Breast epithelium (tissue), 3 donors: ENCODE measurements around the gene TDRD12.

Experiments
- POLR2A ChIP-seq: fragments of 450-650 bp; IDR thresholded peaks from one replicate; pipeline ENCODE4 v1.6.1; 2016; ENCODE audit warnings: antibody characterized with exemption, mild to moderate bottlenecking, moderate library complexity
- TF ChIP-seq, protein P1 (sequence below), 3 donors: fragments of 450-650 bp; IDR thresholded peaks; one replicate each; pipeline ENCODE4 v1.5.1; 2016 to 2017; ENCODE audit warnings: antibody characterized with exemption in 3 of 3, mild to moderate bottlenecking in 3 of 3, moderate library complexity in 3 of 3

- TF ChIP-seq, protein P1, sequence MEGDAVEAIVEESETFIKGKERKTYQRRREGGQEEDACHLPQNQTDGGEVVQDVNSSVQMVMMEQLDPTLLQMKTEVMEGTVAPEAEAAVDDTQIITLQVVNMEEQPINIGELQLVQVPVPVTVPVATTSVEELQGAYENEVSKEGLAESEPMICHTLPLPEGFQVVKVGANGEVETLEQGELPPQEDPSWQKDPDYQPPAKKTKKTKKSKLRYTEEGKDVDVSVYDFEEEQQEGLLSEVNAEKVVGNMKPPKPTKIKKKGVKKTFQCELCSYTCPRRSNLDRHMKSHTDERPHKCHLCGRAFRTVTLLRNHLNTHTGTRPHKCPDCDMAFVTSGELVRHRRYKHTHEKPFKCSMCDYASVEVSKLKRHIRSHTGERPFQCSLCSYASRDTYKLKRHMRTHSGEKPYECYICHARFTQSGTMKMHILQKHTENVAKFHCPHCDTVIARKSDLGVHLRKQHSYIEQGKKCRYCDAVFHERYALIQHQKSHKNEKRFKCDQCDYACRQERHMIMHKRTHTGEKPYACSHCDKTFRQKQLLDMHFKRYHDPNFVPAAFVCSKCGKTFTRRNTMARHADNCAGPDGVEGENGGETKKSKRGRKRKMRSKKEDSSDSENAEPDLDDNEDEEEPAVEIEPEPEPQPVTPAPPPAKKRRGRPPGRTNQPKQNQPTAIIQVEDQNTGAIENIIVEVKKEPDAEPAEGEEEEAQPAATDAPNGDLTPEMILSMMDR (IDR thresholded peaks at IDR 0.05) = no peak
- no peak for TF ChIP-seq POLR2A
Measured at GRCh38 chr19:32735936-32736335, 16.4 kb downstream of the TDRD12 start.
